ENCODE data around the gene ASH1L. TPM values are rescaled to one million over a fixed set of nuclear protein-coding genes. Genes with fewer than 3 reads are reported as not detected.
"Not testable (repeated sequence)": the region's sequence is repeated elsewhere in the genome, so short reads cannot be mapped to it uniquely, and the experiment has no call there.

ASH1L gene
- total and polyA plus RNA-seq, 2 experiments from 2014 or later = 14.5 to 30.6 TPM

DNA sequence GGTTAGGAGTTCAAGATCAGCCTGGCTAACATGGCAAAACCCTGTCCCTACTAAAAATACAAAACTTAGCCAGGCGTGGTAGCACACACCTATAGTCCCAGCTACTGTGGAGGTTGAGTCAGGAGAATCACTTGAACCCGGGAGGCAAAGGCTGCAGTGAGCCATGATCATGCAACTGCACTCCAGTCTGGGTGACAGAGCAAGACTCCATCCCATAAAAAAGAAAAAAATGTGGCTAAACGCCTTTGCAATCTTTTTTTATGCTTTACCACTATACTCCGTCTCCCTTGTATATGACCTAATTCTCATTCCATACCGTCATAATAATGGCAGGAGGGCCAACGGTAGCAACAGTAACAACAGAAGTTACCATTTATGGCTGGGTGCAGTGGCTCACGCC lies 109.5 kb downstream of the ASH1L start:
- Histone ChIP-seq H3K27me3 (no peaks in the 10 kb centered on the region), H3K9me2 (replicated peaks; ENCODE audit: insufficient read depth) (no peaks in the 10 kb centered on the region), H3K4me2 (no peak overlapping the region), H3K4me3 (no peak overlapping the region), H3K79me2 (peaks cover 2% of the 10 kb centered on the region), H2AFZ (no peak overlapping the region), H3K9me3 (ENCODE audit: low read depth) (no peaks in the 10 kb centered on the region), H4K20me1 (ENCODE audit: insufficient read depth, poor library complexity, severe bottlenecking) (no peaks in the 10 kb centered on the region), H3K4me1 (ENCODE audit: insufficient read depth) (peaks cover 12% of the 10 kb centered on the region), H3K27ac (no peak overlapping the region), H3K36me3 (replicated peaks; ENCODE audit: insufficient read depth, low read depth) (peaks cover 6% of the 10 kb centered on the region)
- TF ChIP-seq, protein P1, sequence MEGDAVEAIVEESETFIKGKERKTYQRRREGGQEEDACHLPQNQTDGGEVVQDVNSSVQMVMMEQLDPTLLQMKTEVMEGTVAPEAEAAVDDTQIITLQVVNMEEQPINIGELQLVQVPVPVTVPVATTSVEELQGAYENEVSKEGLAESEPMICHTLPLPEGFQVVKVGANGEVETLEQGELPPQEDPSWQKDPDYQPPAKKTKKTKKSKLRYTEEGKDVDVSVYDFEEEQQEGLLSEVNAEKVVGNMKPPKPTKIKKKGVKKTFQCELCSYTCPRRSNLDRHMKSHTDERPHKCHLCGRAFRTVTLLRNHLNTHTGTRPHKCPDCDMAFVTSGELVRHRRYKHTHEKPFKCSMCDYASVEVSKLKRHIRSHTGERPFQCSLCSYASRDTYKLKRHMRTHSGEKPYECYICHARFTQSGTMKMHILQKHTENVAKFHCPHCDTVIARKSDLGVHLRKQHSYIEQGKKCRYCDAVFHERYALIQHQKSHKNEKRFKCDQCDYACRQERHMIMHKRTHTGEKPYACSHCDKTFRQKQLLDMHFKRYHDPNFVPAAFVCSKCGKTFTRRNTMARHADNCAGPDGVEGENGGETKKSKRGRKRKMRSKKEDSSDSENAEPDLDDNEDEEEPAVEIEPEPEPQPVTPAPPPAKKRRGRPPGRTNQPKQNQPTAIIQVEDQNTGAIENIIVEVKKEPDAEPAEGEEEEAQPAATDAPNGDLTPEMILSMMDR (IDR thresholded peaks at IDR 0.05; ENCODE audit: poor library complexity) = no peak
- TF ChIP-seq EZH2 (IDR thresholded peaks at IDR 0.05; ENCODE audit: borderline replicate concordance) (no peak), EZH2phosphoT487 (IDR thresholded peaks at IDR 0.05; ENCODE audit: low read depth, severe bottlenecking, unreplicated experiment) (no peak)
- no peak for DNase-seq (ENCODE audit: low spot score)
- WGBS (ENCODE audit: low lambda C conversion rate, missing lambda C conversion rate) = 95% methylated on average over 7 of the region's 7 CpGs

DNA sequence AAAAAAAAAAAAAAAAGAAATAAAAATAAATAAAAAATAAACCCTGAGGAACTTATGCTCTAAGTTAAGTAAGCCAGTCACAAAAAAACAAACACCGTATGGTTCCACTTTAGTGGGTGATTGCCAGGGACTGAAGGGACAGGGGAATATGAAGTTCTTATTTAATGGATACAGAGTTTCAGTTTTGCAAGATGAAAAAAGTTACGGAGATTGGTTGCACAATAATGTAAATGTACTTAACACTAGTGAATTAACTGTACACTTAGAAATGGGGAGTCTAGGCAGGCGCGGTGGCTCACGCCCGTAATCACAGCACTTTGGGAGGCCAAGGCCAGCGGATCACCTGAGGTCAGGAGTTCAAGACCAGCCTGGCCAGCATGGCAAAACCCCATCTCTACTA lies 111.4 kb downstream of the ASH1L start:
- no peak for DNase-seq (ENCODE audit: low spot score)
- H3K9me3 ChIP-seq (ENCODE audit: low read depth) = no peaks in the 10 kb centered on the region
- no peak overlapping the region for H3K4me3 ChIP-seq
- TF ChIP-seq, protein P1 (IDR thresholded peaks at IDR 0.05; ENCODE audit: poor library complexity) = no peak
- TF ChIP-seq EZH2phosphoT487 (IDR thresholded peaks at IDR 0.05; ENCODE audit: low read depth, severe bottlenecking, unreplicated experiment) (no peak), EZH2 (IDR thresholded peaks at IDR 0.05; ENCODE audit: borderline replicate concordance) (no peak)
- H3K36me3 ChIP-seq (replicated peaks; ENCODE audit: insufficient read depth, low read depth) = peaks cover 6% of the 10 kb centered on the region
- no peak overlapping the region for H3K27ac ChIP-seq
- H3K9me2 ChIP-seq (replicated peaks; ENCODE audit: insufficient read depth) = no peaks in the 10 kb centered on the region
- no peaks in the 10 kb centered on the region for H3K27me3 ChIP-seq
- WGBS (ENCODE audit: low lambda C conversion rate, missing lambda C conversion rate) = 97% methylated on average over 7 of the region's 7 CpGs
- peaks cover 2% of the 10 kb centered on the region for H3K79me2 ChIP-seq
- H4K20me1 ChIP-seq (ENCODE audit: insufficient read depth, poor library complexity, severe bottlenecking) = no peaks in the 10 kb centered on the region
- H2AFZ ChIP-seq = no peak overlapping the region
- H3K4me1 ChIP-seq (ENCODE audit: insufficient read depth) = peaks cover 8% of the 10 kb centered on the region
- H3K4me2 ChIP-seq = no peak overlapping the region

DNA sequence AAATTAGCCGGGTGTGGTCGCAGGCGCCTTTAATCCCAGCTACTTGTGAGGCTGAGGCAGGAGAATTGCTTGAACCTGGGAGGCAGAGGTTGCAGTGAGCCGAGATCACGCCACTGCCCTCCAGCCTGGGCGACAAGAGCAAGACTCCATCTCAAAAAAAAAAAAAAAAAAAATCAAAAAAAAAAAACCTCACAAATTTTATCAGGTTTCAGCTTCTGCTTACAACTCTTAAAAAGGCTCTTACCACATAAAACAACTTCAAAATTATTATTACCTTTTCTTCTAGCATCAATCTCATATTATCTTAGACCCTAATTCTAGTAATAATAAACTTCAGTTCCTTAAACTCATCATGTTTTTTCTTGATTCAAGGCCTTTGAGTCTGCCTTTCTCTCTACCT lies 120.2 kb downstream of the ASH1L start:
- not testable (repeated sequence) for H3K4me1 ChIP-seq (ENCODE audit: insufficient read depth); H3K9me3 ChIP-seq (ENCODE audit: low read depth); H3K27ac ChIP-seq; H3K27me3 ChIP-seq; H2AFZ ChIP-seq; H3K4me2 ChIP-seq; H4K20me1 ChIP-seq (ENCODE audit: insufficient read depth, poor library complexity, severe bottlenecking); H3K9me2 ChIP-seq (replicated peaks; ENCODE audit: insufficient read depth); H3K36me3 ChIP-seq (replicated peaks; ENCODE audit: insufficient read depth, low read depth); H3K79me2 ChIP-seq; H3K4me3 ChIP-seq; DNase-seq (ENCODE audit: low spot score)
- 97% methylated on average over 6 of the region's 6 CpGs for WGBS (ENCODE audit: low lambda C conversion rate, missing lambda C conversion rate)

DNA sequence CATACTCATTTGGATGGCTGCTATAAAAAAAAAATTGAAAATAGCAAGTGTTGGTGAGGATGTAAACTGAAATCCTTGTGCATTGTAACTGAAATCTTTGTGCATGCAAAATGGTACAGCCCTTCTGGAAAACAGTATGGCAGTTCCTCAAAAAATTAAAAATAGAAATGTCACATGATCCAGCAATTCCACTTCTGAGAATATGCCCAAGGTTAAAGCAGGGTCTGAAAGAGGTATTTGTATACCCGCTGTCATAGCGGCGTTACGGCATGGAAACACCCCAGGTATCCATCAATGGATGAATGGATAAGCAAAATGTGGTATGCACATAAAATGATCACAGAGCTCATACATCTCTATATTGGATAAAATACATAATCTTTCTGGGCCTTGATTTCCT lies 125.2 kb downstream of the ASH1L start:
- H4K20me1 ChIP-seq (ENCODE audit: insufficient read depth, poor library complexity, severe bottlenecking) = no peaks in the 10 kb centered on the region
- no peaks in the 10 kb centered on the region for H3K27me3 ChIP-seq
- DNase-seq (ENCODE audit: low spot score) = no peak
- peaks cover 19% of the 10 kb centered on the region for H3K79me2 ChIP-seq
- H3K9me3 ChIP-seq (ENCODE audit: low read depth) = no peaks in the 10 kb centered on the region
- no peak overlapping the region for H3K4me3 ChIP-seq
- TF ChIP-seq EZH2phosphoT487 (IDR thresholded peaks at IDR 0.05; ENCODE audit: low read depth, severe bottlenecking, unreplicated experiment) (no peak), EZH2 (IDR thresholded peaks at IDR 0.05; ENCODE audit: borderline replicate concordance) (no peak)
- TF ChIP-seq, protein P1 (IDR thresholded peaks at IDR 0.05; ENCODE audit: poor library complexity) = no peak
- no peak overlapping the region for H2AFZ ChIP-seq
- peaks cover 5% of the 10 kb centered on the region for H3K4me1 ChIP-seq (ENCODE audit: insufficient read depth)
- H3K36me3 ChIP-seq (replicated peaks; ENCODE audit: insufficient read depth, low read depth) = no peaks in the 10 kb centered on the region
- no peak overlapping the region for H3K4me2 ChIP-seq
- H3K27ac ChIP-seq = no peak overlapping the region
- WGBS (ENCODE audit: low lambda C conversion rate, missing lambda C conversion rate) = 95% methylated on average over 4 of the region's 4 CpGs
- no peaks in the 10 kb centered on the region for H3K9me2 ChIP-seq (replicated peaks; ENCODE audit: insufficient read depth)

DNA sequence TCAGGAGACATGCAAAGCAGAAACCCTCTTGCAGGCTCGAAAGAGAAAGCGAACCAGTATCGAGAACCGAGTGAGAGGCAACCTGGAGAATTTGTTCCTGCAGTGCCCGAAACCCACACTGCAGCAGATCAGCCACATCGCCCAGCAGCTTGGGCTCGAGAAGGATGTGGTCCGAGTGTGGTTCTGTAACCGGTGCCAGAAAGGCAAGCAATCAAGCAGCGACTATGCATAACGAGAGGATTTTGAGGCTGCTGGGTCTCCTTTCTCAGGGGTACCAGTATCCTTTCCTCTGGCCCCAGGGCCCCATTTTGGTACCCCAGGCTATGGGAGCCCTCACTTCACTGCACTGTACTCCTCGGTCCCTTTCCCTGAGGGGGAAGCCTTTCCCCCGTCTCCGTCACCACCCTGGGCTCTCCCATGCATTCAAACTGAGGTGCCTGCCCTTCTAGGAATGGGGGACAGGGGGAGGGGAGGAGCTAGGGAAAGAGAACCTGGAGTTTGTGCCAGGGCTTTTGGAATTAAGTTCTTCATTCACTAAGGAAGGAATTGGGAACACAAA lies 128.7 kb downstream of the ASH1L start:
- H3K4me1 ChIP-seq (ENCODE audit: insufficient read depth); H3K4me3 ChIP-seq; H3K9me2 ChIP-seq (replicated peaks; ENCODE audit: insufficient read depth); H4K20me1 ChIP-seq (ENCODE audit: insufficient read depth, poor library complexity, severe bottlenecking); H3K36me3 ChIP-seq (replicated peaks; ENCODE audit: insufficient read depth, low read depth); H3K9me3 ChIP-seq (ENCODE audit: low read depth); H3K27ac ChIP-seq; H2AFZ ChIP-seq; H3K4me2 ChIP-seq; H3K27me3 ChIP-seq; DNase-seq (ENCODE audit: low spot score): not testable (repeated sequence)
- 95% methylated on average over 14 of the region's 14 CpGs for WGBS (ENCODE audit: low lambda C conversion rate, missing lambda C conversion rate)
- peaks cover 31% of the 10 kb centered on the region for H3K79me2 ChIP-seq

DNA sequence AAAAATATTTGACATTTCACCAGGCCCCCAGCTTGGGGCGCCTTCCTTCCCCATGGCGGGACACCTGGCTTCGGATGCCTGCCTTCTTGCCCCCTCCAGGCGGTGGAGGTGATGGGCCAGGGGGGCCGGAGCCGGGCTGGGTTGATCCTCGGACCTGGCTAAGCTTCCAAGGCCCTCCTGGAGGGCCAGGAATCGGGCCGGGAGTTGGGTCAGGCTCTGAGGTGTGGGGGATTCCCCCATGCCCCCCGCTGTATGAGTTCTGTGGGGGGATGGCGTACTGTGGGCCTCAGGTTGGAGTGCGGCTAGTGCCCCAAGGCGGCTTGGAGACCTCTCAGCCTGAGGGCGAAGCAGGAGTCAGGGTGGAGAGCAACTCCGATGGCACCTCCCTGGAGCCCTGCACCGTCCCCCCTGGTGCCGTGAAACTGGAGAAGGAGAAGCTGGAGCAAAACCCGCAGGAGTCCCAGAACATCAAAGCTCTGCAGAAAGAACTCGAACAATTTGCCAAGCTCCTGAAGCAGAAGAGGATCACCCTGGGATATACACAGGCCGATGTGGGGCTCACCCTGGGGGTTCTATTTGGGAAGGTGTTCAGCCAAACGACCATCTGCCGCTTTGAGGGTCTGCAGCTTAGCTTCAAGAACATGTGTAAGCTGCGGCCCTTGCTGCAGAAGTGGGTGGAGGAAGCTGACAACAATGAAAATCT lies 129.3 kb downstream of the ASH1L start:
- not testable (repeated sequence) for H3K4me2 ChIP-seq; H3K27me3 ChIP-seq; H3K27ac ChIP-seq; H4K20me1 ChIP-seq (ENCODE audit: insufficient read depth, poor library complexity, severe bottlenecking); H2AFZ ChIP-seq; H3K9me2 ChIP-seq (replicated peaks; ENCODE audit: insufficient read depth); H3K36me3 ChIP-seq (replicated peaks; ENCODE audit: insufficient read depth, low read depth); H3K4me3 ChIP-seq; H3K4me1 ChIP-seq (ENCODE audit: insufficient read depth); DNase-seq (ENCODE audit: low spot score); H3K9me3 ChIP-seq (ENCODE audit: low read depth)
- H3K79me2 ChIP-seq = peaks cover 31% of the 10 kb centered on the region
- 96% methylated on average over 19 of the region's 23 CpGs for WGBS (ENCODE audit: low lambda C conversion rate, missing lambda C conversion rate)

Measured in hepatocyte (in vitro differentiated cells).